Mesodermal cell (in vitro differentiated cells): Measurements from ENCODE around the gene EPN1.
"Not testable (repeated sequence)": the region's sequence is repeated elsewhere in the genome, so short reads cannot be mapped to it uniquely, and the experiment has no call there.

Experiments
- H3K27ac ChIP-seq: 2 replicates; pipeline ENCODE4 v1.7.0; 2013; ENCODE audit warnings: mild to moderate bottlenecking, low read depth, low read length, moderate library complexity; ENCODE audit not compliant: severe bottlenecking
- H3K36me3 ChIP-seq: 2 replicates; pipeline ENCODE4 v1.7.1; 2013; ENCODE audit warnings: mild to moderate bottlenecking, low read length, moderate library complexity; ENCODE audit not compliant: control insufficient read depth, insufficient read depth
- H3K4me1 ChIP-seq: one replicate; pipeline ENCODE4 v1.7.1; 2013; ENCODE audit warnings: mild to moderate bottlenecking, low read length; ENCODE audit not compliant: insufficient read depth, control insufficient read depth, poor library complexity, severe bottlenecking
- H3K4me3 ChIP-seq: 2 replicates; pipeline ENCODE4 v1.7.0; 2013; ENCODE audit warnings: low read length, control low read depth, mild to moderate bottlenecking; ENCODE audit not compliant: insufficient read depth, poor library complexity, severe bottlenecking; ENCODE audit errors: extremely low read depth
- H3K9me3 ChIP-seq: 2 replicates; pipeline ENCODE4 v1.7.1; 2013; ENCODE audit warnings: mild to moderate bottlenecking, low read length, moderate library complexity; ENCODE audit not compliant: control insufficient read depth
- WGBS, 2 experiments: methylation state at CpG; one replicate each; pipeline ENCODE4 v1.1.5; 2013; ENCODE audit warnings: missing lambda C conversion rate in 2 of 2; ENCODE audit not compliant: insufficient coverage in 2 of 2; 5-methylcytosine and 5-hydroxymethylcytosine counted together

EPN1 gene

GRCh38 chr19:55712804-55713631 lies 38.0 kb downstream of the EPN1 start:
- 67% methylated on average over 1 of the region's 3 CpGs; no CpG with 5 or more reads in 1 of the 2 experiments for WGBS, 2 experiments
- Histone ChIP-seq H3K4me3 (no peak overlapping the region), H3K4me1 (no peaks in the 10 kb centered on the region), H3K9me3 (peaks cover 20% of the 10 kb centered on the region), H3K36me3 (no peaks in the 10 kb centered on the region), H3K27ac (no peak overlapping the region)

DNA sequence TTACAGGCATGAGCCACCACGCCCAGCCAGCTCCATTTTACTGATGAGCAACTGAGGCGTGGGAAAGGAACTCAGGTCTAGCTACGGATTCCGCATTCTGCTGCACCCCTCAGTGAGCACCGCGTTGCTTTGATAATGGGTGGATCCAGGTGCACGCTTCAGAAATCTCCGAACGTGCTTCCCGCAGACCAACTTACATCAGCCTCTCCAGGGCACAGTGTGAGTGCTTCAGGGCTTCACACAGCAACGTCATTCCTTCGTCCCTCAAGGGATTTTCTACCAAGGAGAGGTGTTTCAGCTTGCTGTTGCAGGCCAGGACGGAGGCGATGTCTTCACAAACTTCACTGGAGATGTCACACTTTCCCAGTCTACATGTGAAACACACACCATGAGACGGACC lies 41.5 kb downstream of the EPN1 start:
- Histone ChIP-seq H3K27ac (no peak overlapping the region), H3K4me3 (no peak overlapping the region), H3K36me3 (no peaks in the 10 kb centered on the region), H3K9me3 (peaks cover 33% of the 10 kb centered on the region), H3K4me1 (no peaks in the 10 kb centered on the region)
- WGBS, 2 experiments, result 83 to 85% methylated on average over 14 to 15 of the region's 15 CpGs

GRCh38 chr19:55717251-55717650 lies 42.2 kb downstream of the EPN1 start:
- H3K36me3 ChIP-seq, result no peaks in the 10 kb centered on the region
- H3K27ac ChIP-seq, result no peak overlapping the region
- 81 to 87% methylated on average over 11 of the region's 11 CpGs for WGBS, 2 experiments
- H3K9me3 ChIP-seq, result peaks cover 33% of the 10 kb centered on the region
- H3K4me1 ChIP-seq, result no peaks in the 10 kb centered on the region
- no peak overlapping the region for H3K4me3 ChIP-seq

DNA sequence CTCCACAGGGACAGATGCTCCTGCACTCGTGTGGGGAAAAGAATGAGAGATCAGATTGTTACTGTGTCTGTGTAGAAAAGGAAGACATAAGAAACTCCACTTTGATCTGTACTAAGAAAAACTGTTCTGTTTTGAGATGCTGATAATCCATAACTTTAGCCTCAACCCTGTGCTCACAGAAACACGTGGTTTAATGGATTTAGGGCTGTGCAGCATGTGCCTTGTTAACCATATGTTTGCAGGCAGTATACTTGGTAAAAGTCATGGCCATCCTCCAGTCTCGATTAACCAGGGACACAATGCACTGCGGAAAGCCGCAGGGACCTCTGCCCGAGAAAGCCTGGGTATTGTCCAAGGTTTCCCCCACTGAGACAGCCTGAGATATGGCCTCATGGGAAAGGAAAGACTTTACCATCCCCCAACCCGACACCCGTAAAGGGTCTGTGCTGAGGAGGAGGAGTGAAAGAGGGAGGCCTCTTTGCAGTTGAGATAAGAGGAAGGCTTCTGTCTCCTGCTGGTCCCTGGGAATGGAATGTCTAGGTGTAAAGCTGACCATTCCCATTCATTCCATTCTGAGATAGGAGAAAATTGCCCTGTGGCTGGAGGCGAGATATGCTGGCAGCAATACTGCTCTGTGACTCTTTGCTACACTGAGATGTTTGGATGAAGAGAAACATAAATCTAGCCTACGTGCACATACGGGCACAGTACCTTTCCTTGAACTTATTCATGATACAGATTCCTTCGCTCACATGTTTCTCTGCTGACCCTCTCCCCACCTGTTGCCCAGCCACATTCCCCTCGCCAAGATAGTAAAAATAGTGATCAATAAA lies 43.1 kb downstream of the EPN1 start:
- peaks cover 31% of the 10 kb centered on the region for H3K9me3 ChIP-seq
- not testable (repeated sequence) for H3K36me3 ChIP-seq, H3K4me3 ChIP-seq, H3K27ac ChIP-seq, H3K4me1 ChIP-seq
- WGBS, 2 experiments, result 63 to 84% methylated on average over 7 to 8 of the region's 13 CpGs

DNA sequence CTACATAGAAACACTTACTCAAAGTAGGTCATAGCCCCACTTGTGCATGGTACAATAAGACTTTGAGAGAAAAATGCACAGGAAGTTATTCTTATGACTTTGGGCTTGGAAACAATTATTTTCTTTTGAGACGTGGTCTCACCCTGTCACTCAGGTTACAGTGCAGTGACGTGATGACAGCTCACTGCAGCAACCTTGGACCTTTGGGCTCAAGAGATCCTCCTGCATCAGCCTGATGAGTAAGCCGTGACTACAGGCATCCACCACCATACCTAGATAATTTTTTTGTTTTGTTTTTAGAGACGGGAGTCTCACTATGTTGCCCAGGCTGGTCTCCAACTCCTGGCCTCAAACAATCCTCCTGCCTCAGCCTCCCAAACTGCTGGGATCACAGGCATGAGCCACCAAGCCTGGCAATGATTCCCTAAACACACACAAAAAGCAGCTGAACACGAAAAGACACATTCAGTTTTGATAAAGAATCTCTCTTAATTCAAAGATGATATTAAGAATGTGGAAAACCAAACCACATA lies 45.3 kb downstream of the EPN1 start:
- no peaks in the 10 kb centered on the region for H3K36me3 ChIP-seq
- WGBS, 2 experiments, result 38% methylated on average over 3 of the region's 5 CpGs; no CpG with 5 or more reads in 1 of the 2 experiments
- no peak overlapping the region for H3K27ac ChIP-seq
- H3K4me1 ChIP-seq, result no peaks in the 10 kb centered on the region
- H3K9me3 ChIP-seq, result peaks cover 36% of the 10 kb centered on the region
- H3K4me3 ChIP-seq, result no peak overlapping the region

- no peaks in the 10 kb centered on the region for H3K4me1 ChIP-seq
- WGBS, 2 experiments, result 60 to 64% methylated on average over 2 of the region's 3 CpGs
- H3K9me3 ChIP-seq, result peaks cover 36% of the 10 kb centered on the region
- H3K36me3 ChIP-seq, result no peaks in the 10 kb centered on the region
- no peak overlapping the region for H3K4me3 ChIP-seq
- no peak overlapping the region for H3K27ac ChIP-seq
Observed at GRCh38 chr19:55720801-55721200, 45.8 kb downstream of the EPN1 start.

- WGBS, 2 experiments, result 65 to 79% methylated on average over 2 to 6 of the region's 8 CpGs
- H3K4me3 ChIP-seq, result no peak overlapping the region
- H3K9me3 ChIP-seq, result peaks cover 22% of the 10 kb centered on the region
- no peak overlapping the region for H3K27ac ChIP-seq
- H3K4me1 ChIP-seq, result no peaks in the 10 kb centered on the region
- H3K36me3 ChIP-seq, result no peaks in the 10 kb centered on the region
Observed at GRCh38 chr19:55723491-55723890, 48.5 kb downstream of the EPN1 start.

GRCh38 chr19:55730378-55730777 lies 55.4 kb downstream of the EPN1 start:
- not testable (repeated sequence) for H3K4me1 ChIP-seq, H3K27ac ChIP-seq, H3K4me3 ChIP-seq, H3K36me3 ChIP-seq
- WGBS, 2 experiments, result 80% methylated on average over 2 of the region's 2 CpGs; no CpG with 5 or more reads in 1 of the 2 experiments
- peaks cover 29% of the 10 kb centered on the region for H3K9me3 ChIP-seq

- WGBS, 2 experiments, result 100% methylated on average over 1 of the region's 3 CpGs
Observed at GRCh38 chr19:55738302-55738701, 63.3 kb downstream of the EPN1 start, which contains the start of gene NLRP9. NLRP9 (minus strand) TSS chr19:55738402; CDS start chr19:55738374, 28 bp downstream.

DNA sequence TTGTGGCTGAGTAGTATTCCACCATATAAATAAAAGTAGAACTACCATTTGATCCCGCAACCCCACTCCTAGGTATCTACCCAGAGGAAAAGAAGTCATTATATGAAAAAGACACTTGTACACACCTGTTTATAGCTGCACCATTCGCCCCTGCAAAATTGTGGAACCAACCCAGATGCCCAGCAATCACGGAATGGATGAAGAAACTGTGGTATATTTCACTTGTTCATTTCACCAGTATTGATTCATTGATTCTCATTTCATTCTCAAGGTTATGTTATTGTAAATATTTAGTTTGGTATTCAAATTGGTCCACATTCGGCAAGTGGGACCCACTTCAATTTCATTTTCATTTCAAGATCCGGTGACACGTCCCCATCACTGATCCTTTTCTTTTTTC lies 75.7 kb downstream of the EPN1 start:
- H3K27ac ChIP-seq, result no peak overlapping the region
- H3K4me3 ChIP-seq, result no peak overlapping the region
- H3K36me3 ChIP-seq, result no peaks in the 10 kb centered on the region
- H3K4me1 ChIP-seq, result no peaks in the 10 kb centered on the region
- H3K9me3 ChIP-seq, result peaks cover 24% of the 10 kb centered on the region
- WGBS, 2 experiments, result 70 to 80% methylated on average over 1 to 2 of the region's 6 CpGs

More at GRCh38 chr19:55738302-55738701, 63.3 kb downstream of the EPN1 start, which contains the start of gene NLRP9:
- no peak within 1 kb of the TSS for H3K4me3 ChIP-seq
- H3K4me1 ChIP-seq, result no peaks in the 10 kb centered on the region
- H3K9me3 ChIP-seq, result peaks cover 26% of the 10 kb centered on the region
- H3K36me3 ChIP-seq, result no peaks in the 10 kb centered on the region
- no peak within 1 kb of the TSS for H3K27ac ChIP-seq
